Stimulated activated CD8-positive, alpha-beta memory T cell treated with anti-CD3 and anti-CD28 coated beads, Interleukin-15, amount 100 ng/mL, for 1 hour (primary cell): ENCODE measurements around the gene RBBP8NL.

Experiments
- DNase-seq: peaks from one replicate; pipeline ENCODE4 v3.0.0-alpha.2; 2020; ENCODE audit warnings: low read depth

The RBBP8NL gene

DNA sequence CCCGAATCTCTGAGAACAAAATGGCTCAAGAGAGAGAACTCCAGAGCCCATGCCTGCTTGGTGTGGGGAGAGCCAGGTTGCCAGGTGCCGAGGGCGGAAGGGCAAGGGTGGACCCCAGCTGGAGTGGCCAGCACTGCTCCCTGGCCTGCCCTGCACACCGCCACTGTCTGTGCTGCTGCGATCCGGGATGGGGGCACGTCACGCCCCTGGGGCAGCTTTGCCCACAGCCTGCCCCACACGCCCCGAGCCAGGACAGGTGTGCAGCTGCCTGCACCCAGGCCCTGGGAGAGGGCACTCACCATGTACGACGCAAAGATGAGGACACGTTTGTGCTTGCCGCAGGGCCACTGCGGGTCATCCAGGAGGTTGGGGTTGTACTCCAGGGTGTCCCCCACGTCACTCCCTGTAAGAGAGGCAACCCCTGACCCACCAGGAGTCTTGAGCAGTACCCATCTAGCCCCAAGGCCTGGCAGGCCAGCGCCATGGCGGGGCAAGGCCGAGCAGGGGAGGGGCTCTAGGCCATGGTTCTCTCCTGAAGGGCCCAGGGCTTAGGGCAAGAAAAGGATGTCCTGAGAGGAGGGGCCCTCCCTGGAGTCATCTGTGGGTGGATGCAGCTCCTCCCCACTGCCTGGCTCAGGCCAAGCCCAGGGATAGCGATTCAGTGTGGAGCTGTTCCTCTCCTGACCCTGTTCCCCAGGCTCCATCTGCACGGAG is 34.6 kb downstream of the RBBP8NL start:
- DNase-seq: no peak

DNA sequence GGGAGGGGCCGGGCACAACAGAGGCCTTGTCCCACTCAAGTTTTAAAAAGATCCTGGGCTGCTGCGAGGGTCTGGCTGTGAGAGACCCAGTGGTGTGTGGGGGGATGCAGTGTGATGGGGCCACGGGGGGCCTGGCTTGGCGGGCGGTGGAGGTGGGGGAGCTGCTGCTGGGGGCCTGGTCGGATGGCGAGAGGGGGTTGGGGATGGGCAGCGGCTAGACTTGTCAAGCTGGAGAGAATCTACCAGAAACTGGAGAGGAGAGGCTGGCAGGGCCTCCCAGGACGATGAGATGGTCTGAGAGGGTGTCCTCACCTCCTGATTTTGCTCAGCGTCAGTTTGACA is 35.3 kb downstream of the RBBP8NL start:
- no peak for DNase-seq

DNA sequence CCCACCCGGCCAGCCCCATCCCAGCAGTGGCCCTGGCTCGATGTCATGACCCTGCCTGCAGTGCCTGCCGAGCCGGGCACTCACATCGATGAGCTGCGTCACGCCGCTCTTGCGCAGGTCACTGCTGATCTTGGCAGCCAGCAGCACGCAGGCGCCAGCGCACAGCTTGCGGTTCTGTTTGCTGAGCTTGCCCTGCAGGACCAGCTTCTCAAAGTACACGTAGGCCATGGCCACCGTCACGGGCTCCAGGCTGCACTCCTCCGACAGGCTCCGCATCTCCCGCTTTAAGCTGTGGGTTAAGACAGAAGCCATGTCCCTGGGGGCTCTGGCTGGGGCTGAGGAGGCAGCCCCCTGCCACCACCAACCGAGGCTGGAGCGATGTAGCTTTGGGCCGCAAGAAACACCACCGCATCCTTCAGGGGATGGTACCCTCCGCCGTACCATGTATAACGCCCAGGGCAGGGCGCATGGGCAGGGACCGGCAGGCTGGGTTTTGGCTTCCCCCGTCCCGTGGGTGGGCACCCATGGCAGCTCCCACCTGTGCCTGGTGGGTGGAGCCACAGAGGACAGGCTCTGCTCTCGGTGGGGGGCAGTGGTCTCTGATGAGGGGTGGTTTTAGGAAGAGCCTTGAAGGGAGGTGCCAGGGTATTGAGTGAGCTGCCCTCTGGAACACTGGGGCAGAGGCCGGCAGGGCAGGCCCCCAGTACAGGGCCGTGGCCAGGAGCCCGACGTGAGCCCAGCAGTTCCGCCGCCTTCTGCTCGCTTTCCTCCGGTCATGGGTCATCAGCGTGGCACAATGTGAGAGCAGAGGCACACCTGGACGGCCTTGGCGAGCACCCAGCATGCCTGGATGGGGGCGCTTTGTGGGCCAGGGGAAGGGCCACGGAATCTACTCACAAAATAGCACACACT is 35.9 kb downstream of the RBBP8NL start:
- no peak for DNase-seq

DNA sequence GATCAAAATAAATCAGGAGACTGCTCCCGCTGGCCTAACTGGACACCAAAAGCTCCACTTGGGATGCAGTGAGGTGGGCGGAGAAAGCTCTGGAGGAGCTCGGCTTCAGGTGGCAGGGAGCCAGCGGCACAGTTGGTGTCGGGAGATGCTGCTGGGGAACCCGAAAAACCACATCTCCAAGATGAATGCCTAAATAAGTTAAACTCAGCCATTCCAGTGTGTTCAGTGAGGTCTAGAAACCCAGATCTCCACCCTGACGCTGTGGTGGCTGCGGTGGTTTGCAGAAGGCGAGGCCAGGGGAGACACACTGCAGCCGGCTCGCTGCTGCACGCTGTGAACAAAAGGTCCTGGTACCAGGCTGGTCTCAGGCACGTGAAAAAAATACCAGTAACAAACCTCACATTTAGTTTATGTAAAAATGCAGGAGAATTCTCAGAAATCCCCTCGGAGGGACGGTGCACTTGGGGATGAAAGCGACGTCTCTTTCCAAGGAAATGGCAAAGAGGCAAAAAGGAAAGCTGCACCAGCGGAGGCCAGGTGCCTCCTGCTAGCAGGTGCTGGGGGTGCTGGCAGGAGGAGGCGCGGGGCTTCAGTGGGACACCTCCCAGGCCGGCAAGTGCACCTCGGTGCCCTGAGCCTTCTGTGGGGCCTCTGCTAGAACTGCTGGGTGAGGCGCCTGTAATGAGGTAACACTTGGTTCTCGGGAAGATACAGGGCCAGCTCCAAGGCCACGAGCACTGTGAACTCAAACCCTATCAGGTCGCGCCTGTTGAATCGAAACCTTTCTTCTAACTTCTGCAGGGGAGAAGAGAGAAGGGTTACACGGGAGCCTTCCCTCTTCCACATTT is 36.8 kb downstream of the RBBP8NL start:
- no peak for DNase-seq

DNA sequence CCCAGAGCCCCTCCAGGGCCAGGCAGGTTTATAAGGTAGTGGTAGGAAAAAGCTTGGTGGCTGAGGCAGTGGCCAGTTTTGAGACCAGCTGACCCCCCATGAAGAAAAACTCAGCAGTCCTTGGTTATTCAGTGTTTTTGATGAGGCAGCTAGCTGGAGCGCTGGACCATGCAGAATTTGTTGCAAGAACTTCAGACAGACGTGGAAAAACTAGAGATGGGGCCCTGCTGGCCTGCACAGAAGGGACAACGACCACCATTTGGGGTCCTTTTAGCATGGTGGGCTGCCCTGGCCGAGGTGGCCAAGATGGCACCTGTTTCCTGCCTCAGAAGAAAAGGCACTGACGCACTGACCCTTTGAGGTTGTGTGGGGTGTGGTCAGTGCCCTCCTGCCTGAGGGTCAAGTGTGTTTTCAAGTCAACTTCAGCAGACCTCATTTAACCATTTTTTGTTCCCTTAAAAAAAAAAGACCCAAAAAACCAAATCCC is 37.7 kb downstream of the RBBP8NL start:
- DNase-seq: no peak

DNA sequence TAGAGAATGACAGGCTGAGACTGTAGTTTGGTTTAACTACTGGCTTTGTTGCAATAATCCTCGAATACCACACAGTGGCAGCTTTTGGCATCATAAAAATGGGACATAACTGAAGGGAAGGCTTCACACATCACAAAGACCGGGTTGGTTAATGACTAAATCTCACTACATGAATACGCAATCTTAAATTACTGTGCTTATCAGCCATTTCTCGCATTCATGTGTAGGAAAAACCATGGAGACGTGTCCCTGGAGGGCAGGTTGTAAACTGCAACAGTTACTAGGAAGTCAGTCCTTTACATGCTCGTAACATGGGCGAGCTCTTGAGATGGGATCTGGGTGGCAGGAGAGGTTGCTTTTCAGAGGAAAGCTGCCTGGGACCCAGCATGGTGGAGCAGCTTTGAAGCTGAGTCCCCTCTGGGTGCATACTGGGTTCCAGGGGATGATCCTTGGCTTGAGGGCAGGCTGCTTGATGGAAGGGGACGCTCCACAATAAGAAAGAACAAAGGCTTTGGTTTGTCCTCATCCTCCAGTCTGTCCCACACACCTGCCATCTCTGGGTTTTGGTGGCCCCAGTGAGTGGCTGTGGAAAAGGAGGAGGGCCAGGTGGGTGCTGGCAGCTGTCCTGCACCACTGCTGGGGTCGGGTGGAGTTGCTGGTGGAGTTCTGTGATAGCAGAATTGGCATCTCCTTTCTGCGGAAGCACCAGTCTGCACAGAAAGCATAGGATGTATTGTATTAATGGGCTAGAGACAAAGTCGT is 38.3 kb downstream of the RBBP8NL start:
- DNase-seq: no peak

DNA sequence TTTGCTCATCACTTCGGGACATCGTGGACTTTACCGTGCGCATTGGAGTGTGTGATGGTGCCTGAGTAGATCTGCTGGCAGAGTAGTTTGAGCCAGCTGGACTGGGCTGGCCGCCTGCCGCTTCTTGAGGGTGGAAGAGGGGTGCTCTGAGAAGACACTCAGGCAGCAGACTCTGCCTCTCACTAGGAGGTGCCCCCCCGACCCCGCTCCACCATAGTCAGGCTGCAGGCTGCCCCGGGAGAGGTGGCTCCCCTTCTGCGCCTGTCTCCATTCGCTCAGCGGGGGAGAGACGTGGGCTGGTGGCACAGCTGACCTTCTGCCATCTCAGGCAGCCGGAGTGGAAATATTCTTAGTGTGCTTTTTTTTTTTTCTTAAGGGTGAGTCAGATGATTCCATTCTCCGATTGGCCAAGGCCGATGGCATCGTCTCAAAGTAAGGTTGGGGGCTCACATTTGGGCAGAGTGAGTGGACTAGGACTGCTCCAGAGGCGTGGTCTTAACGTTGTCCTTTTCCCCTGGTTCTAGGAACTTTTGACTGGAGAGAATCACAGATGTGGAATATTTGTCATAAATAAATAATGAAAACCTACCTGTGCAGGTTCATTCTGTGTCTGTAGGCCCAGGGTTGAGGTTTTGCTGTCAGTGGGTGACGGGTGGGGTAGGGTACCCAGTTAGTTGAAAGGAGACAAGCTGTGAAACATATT is 39.3 kb downstream of the RBBP8NL start:
- DNase-seq: no peak

DNA sequence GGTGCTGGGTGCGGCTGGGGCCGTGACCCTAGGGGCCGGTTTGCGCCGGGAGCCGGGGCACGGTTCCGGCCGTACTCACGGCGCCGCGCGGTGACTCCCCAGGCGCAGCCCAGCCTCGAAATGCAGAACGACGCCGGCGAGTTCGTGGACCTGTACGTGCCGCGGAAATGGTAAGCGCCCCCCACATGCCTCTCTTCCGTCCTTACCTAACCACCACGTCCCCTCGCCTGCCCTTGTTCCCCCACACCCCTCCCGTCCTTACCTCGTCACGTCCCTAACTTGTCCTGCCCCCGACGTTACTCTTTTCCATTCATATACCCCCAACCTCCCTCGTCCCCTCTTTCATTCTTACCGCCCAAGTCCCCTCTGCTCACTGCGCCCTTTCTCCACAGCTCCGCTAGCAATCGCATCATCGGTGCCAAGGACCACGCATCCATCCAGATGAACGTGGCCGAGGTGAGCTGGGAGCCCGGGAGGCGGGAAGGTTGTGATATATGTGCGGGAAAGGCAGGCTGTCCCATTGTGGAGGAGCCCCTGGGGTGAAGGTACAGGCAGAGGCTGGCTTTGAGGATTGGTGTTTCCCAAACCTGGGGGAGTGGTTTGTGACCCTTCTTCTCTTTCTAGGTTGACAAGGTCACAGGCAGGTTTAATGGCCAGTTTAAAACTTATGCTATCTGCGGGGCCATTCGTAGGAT is 40.0 kb downstream of the RBBP8NL start:
- no peak for DNase-seq

DNA sequence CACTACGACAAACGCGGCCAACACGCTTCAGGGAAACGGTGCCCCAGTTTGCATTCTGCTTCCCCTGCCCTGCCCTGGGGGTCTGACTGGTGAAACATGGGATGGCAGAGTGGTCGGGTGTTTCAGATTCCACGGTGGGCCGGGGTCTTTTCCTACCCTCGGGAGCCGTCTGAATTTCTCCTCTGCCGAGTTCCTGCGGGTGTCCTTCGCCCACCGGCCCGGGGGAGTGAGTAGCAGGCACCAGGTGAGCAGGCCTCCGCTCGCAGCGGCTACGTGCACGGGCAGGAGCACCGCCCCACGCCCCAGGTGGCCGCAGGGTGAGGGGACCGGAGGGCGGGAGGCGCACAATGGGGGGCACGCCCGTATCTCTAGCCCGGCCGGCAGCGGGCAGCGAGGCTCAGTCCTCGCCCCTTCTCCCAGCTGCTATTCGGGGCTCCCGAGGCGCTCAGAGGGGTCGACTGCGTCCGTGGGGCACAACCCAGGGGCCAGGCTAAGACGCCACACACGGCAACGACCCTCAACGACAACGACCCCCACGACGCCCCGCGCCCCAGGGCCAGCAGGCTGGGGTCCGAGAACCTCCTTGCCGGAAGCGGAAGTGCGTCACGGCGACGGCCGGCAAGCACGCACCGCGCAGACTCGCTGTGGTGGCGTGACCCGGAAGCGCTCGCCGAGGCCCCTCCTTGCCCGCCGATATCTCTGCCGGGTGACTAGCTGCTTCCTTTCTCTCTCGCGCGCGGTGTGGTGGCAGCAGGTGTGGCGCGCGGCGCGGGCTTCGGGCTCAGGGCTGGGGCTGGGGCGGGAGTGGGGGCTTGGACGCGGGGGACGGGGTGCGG is 40.7 kb downstream of the RBBP8NL start, which contains the start of gene RPS21:
Gene RPS21 (plus strand): TSS at position 721 of the 836 bp plus-strand sequence. CDS start 236 bp downstream, outside the sequence.
- DNase-seq: peak; percentile 81

DNA sequence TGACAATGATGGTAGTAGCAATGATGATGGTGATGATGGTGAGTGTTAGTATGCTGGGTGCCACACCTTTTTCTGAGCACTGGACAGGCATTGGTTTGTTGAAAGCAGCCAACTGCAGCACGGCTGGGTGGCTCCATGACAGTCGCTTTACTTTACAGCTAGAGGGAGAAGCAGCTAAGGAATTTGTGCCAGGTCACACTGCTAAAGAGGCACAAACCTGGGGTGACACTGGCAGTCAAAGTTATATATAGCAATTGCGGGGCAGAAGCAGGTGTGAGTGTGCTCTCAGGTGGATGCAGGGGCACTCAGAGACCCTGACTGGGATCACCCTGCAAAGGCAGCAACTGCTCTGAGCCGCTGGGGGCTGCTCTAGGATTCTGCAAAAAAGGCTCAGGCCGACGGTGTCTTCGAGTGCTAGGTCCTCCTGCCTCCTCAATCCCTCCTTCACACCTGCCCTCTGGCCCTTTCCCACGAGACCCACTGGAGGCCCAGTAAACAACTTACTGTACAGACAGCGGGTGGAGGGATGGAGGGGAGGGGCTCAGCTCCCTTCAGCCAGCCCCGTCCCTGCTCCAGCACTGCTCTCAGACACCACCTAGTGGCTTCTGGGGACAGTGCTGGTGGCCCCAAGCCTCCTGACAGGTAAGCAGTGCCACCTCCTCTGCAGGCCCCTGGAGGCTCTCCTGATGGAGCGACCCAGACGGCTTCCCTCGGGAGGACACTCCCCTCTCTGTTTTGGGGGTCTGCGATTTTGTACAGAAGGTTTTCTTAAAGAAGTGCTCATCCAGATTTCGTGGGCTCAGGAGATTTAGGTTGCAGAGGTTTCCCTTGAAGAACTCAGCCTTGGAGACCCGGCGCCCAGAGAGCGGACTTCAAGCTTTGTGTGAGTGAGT is 44.8 kb downstream of the RBBP8NL start:
- DNase-seq: peak; percentile 54

DNA sequence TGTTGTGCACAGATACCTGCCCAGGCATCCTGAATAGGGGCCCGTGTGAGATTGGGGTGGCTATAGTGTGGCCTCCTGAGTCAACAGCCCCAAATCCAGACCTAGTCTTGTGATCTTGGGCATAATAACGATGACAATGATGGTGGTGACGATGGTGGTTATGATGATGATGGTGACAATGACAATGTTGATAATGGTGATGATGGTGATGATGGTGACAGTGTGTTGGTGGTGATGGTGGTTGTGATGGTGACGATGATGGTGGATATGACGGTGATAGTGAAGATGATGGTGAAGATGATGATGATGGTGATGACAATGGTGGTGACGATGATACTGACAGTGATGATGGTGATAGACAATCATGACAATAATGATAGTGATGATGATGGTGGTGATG is 45.5 kb downstream of the RBBP8NL start:
- DNase-seq: no peak

DNA sequence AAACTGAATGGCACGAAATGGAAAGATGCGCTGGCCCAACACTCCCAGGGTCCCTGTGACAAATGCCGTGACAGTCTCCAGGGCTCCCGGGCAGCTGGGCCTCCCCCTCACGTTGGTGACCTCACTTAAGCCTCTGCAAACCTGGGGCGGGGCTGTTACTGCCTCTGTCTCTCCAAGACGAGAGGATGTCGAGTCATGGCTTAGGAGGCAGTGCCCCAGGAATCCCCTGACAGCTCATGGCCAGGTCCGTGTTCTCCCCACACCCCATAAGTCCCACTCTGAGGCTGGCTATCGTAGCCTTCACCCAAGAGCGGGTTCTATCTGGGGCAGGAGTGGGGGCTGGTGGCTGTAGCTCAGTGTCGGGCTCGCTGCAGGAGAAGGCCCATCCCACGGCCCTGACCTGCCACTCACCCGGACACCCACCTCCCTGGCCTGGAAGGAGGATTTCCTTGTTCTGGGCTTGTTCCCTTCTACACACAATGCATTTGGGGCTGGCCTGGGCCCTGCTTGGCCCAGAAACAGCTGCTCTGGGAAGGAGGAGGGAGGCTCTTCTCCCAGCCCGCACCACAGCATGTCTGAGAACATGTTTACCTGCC is 46.0 kb downstream of the RBBP8NL start:
- no peak for DNase-seq

DNA sequence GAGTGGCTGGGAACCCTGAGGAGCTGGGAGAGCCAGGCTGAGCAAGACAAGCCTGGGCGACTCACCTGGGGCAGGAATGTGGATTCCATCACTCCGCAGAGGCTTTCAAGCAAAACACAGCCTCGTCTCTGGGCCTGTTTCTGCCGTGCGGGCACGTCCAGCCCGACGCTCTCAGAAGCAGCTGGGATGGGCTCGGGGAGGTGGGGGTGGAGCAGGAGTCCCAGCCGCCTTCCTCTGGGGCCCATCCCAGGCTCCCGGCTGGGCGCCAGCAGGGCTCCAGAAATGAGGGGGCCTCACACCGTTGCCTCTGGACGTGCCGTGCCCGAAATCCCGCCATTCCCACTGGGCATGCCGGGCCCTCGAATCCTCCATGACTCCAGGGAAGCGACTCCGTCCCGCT is 49.1 kb downstream of the RBBP8NL start:
- no peak for DNase-seq

DNA sequence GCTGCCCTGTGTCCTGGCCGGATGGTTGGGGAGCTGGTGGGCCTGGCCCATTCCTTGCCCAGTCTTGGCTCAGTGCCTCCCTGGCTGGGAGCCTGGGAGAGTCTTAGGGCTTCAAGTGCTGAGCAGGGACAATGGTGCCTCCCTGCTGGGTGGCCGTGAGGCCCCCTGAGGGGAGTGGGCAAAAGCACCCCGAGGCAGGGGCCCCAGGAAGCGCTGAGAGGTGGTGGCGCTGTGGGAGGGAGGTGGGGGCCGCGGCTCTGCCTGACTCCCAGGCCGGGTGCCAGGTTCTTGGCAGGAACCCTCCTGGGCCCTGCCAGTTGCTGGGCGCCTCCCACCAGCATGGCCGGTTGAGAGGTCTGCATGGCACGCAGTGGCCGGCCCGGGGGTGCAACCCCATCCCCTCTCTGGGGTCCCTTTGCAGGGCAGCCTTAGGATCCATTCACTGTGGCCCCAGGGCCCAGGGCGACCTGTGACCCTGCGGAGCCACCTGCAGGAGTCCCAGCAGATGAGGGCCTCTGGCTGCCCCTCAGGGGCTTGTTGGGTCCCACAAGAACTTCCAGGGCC is 49.6 kb downstream of the RBBP8NL start:
- DNase-seq: no peak

DNA sequence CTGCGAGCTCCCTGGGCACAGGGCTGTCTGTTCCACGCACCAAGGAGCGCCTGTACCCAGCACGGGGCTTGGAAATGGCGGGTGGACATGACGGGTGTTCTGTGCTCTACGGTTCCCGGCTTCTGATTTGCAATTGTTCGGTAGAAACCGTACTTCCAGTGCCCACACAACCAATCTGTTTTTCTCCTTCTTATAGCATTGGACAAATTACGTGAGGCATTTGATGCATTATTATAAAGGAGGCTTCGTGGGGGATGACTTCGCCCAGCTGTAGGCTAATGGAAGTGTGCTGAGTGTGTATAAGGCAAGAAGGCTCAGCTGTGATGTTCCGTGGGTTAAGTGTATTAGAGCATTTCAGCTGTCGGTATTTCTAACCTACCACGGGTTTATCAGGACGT is 50.3 kb downstream of the RBBP8NL start:
- no peak for DNase-seq

DNA sequence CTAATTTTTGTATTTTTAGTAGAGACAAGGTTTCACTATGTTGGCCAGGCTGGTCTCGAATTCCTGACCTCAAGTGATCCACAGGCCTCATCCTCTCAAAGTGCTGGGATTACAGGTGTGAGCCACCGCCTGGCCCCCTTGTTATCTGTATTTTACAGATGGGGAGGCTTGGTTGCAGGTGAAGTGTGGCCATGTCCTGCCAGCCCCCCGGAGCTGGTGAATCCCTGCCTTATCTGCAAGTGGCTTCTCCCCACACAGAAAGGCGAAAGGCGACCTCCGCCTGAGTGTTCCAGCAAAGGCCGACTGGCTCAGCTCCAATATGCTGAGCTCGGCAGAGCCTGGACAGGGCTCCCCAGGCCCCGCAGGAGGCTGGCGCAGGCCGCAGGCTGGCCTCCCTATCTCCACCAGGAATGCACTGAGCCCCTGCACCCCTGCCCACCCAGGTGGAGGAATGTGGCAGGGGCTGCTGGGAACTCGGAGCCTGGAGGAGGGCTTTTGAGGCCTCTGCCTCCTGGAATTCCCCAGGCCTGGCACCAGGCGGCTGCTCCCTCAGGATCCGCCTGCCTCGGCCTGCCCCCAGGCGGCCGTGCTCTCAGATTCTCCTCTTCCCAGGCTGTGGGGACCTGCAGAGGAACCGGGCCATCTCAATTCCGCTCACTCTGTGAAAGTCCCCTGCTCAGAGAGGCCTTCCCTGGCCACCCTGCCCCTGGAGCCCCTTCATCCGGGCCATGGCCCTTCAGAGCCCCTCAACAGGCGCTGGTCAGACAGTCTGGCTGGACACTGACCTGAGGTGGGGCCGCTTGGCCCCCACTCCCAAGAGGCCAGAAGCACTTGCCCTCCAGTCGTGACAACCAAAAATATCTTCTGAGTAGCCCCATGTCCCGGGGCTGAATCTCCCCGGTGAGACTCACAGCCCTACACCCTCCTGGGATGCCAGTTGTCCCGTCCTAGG is 51.0 kb downstream of the RBBP8NL start:
- no peak for DNase-seq
